GM12878 (cell line): ENCODE data around the gene PSMB4. TPM values are rescaled to one million over a fixed set of nuclear protein-coding genes. Genes with fewer than 3 reads are reported as not detected.

Source experiments
- ATAC-seq: fragments of 200-7000 bp; cut with Tn5 transposase; 3 replicates; pipeline ENCODE4 v1.9.1; 2020; ENCODE audit warnings: mild to moderate bottlenecking, moderate library complexity
- BruUV-seq: library from RNA; stranded (reverse); fragments of 400-500 nt; replicated peaks from 2 replicates; lab custom pipeline; 2021; lab: Mats Ljungman, UMichigan
- CTCF ChIA-PET: fragments of 300-600 bp; sonication (Branson Sonifier 250); formaldehyde crosslinking; extraction: SDS; loops from one replicate; lab custom pipeline; 2021; ENCODE audit warnings: inconsistent platforms; lab: Yijun Ruan, JAX
- POLR2A ChIA-PET: fragments of 350-600 bp; formaldehyde crosslinking; extraction: SDS; loops from one replicate; lab custom pipeline; 2021; ENCODE audit warnings: inconsistent platforms; lab: Charles Lee
- RAD21 ChIA-PET: fragments of 300-600 bp; sonication (Branson Sonifier 250); formaldehyde crosslinking; loops from one replicate; lab custom pipeline; 2023; ENCODE audit warnings: antibody characterized with exemption; ENCODE audit not compliant: unreplicated experiment; lab: Charles Lee
- SMC1A ChIA-PET: fragments of 300-600 bp; sonication (Branson Sonifier 250); formaldehyde crosslinking; loops from one replicate; lab custom pipeline; 2023; ENCODE audit not compliant: unreplicated experiment, uncharacterized antibody; lab: Charles Lee
- DNase-seq: peaks from one replicate; pipeline ENCODE4 v3.0.0-alpha.2; 2011; ENCODE audit warnings: low read depth, low spot score
- FAIRE-seq: peaks from 3 replicates; lab custom pipeline; 2011; peaks lifted over from hg19 to GRCh38; lab: Jason Lieb, UNC
- H2AFZ ChIP-seq: 2 replicates; pipeline ENCODE4 v1.6.0; 2011; ENCODE audit warnings: low read depth, low read length, control low read depth; ENCODE audit not compliant: control insufficient read depth
- H3K27ac ChIP-seq: 2 replicates; pipeline ENCODE4 v1.5.1; 2011; ENCODE audit warnings: control low read depth; ENCODE audit not compliant: control insufficient read depth, insufficient read depth
- H3K27me3 ChIP-seq, 2 experiments: replicated peaks in 1 of 2; 2 replicates each; pipeline versions ENCODE4 v1.6.0 to v1.6.1; 2011; ENCODE audit warnings: low read length in 1 of 2; ENCODE audit not compliant: control insufficient read depth in 2 of 2, insufficient read depth in 2 of 2
- H3K36me3 ChIP-seq, 2 experiments: 2 replicates each; pipeline ENCODE4 v1.5.1; 2011; ENCODE audit warnings: low read length in 1 of 2; ENCODE audit not compliant: control insufficient read depth in 2 of 2, insufficient read depth in 2 of 2
- H3K4me1 ChIP-seq: 2 replicates; pipeline ENCODE4 v1.6.1; 2011; ENCODE audit warnings: mild to moderate bottlenecking, low read length, moderate library complexity, mixed read lengths; ENCODE audit not compliant: control insufficient read depth, insufficient read depth
- H3K4me2 ChIP-seq: 2 replicates; pipeline ENCODE4 v1.6.0; 2011; ENCODE audit warnings: control low read depth; ENCODE audit not compliant: control insufficient read depth, insufficient read depth
- H3K4me3 ChIP-seq: fragments of 200-600 bp; sonication (generic); 2 replicates; pipeline ENCODE4 v1.5.1; 2016
- H3K79me2 ChIP-seq: 2 replicates; pipeline ENCODE4 v1.6.0; 2011; ENCODE audit warnings: low read length; ENCODE audit not compliant: control insufficient read depth, insufficient read depth
- H3K9ac ChIP-seq: 2 replicates; pipeline ENCODE4 v1.8.0; 2011; ENCODE audit warnings: low read length, control low read depth, mixed read lengths; ENCODE audit not compliant: control insufficient read depth, insufficient read depth
- H3K9me3 ChIP-seq: replicated peaks from 3 replicates; pipeline ENCODE4 v1.5.1; 2011; ENCODE audit warnings: mild to moderate bottlenecking, low read length; ENCODE audit not compliant: control insufficient read depth, insufficient read depth
- H4K20me1 ChIP-seq: 2 replicates; pipeline ENCODE4 v1.6.0; 2011; ENCODE audit not compliant: control insufficient read depth, insufficient read depth
- BCL11A ChIP-seq: IDR thresholded peaks from 2 replicates; pipeline ENCODE4 v1.6.1; 2011; ENCODE audit warnings: low read depth, low read length
- CBX3 ChIP-seq: fragments of 200-600 bp; sonication (generic); IDR thresholded peaks from 2 replicates; pipeline ENCODE4 v1.6.1; 2016; ENCODE audit warnings: low read depth, borderline replicate concordance
- NRF1 ChIP-seq: conservative IDR thresholded peaks from 2 replicates; pipeline ENCODE4 v1.6.1; 2011; ENCODE audit warnings: mild to moderate bottlenecking, low read depth, low read length, improper control_type of control experiment
- POLR2A ChIP-seq: IDR thresholded peaks from 2 replicates; pipeline ENCODE4 v1.6.1; 2011; ENCODE audit warnings: low read depth, mild to moderate bottlenecking, low read length
- RB1 ChIP-seq: fragments of 450-650 bp; formaldehyde crosslinking; IDR thresholded peaks from 2 replicates; pipeline ENCODE4 v1.6.1; 2017; ENCODE audit warnings: mild to moderate bottlenecking, borderline replicate concordance
- RELA ChIP-seq: fragments of 450-650 bp; IDR thresholded peaks from 2 replicates; pipeline ENCODE4 v1.8.0; 2014; ENCODE audit warnings: borderline replicate concordance; ENCODE audit not compliant: partially characterized antibody
- SIX5 ChIP-seq: IDR thresholded peaks from 2 replicates; pipeline ENCODE4 v1.6.1; 2011; ENCODE audit warnings: mild to moderate bottlenecking, low read depth, low read length, moderate library complexity; ENCODE audit not compliant: severe bottlenecking
- WGBS: methylation state at CpG from one replicate; pipeline ENCODE4 v1.1.6; 2016; ENCODE audit warnings: low lambda C conversion rate; ENCODE audit not compliant: insufficient replicate concordance, insufficient coverage; ENCODE audit errors: missing lambda C conversion rate; 5-methylcytosine and 5-hydroxymethylcytosine counted together
- in situ Hi-C: fragments of 300-500 bp; cut with MboI; formaldehyde crosslinking; loops from 9 replicates; pipeline ENCODE4 v1.14.3; 2018; ENCODE audit warnings: mixed read lengths
- intact Hi-C: fragments of 100-400 bp; cut with micrococcal nuclease; formaldehyde crosslinking; loops from one replicate; pipeline ENCODE4 v1.14.2; 2022; ENCODE audit not compliant: unreplicated experiment
- polyA plus RNA-seq, 11 experiments: library from polyadenylated mRNA; depleted of rRNA in 4 of 11; unstranded in 6 of 11; stranded (reverse) in 5 of 11; fragments of >200 nt; fragmentation: Nextera tagmentation in 4 of 11; fragmentation: Illumina TruSeq in 1 of 11; extraction: Ambion mirVana in 4 of 11; extraction: Trizol in 1 of 11; gene quantifications; 1 replicate in 1 of 11; 2 replicates in 10 of 11; pipeline versions ENCODE4 v1.2.1 to v1.2.3, GENCODE V29; 2011 to 2016; ENCODE audit warnings: inconsistent platforms in 2 of 11, missing spikeins in 2 of 11, low read depth in 1 of 11
- total RNA-seq, 4 experiments: library from RNA; depleted of rRNA in 3 of 4; stranded (reverse); fragments of >200 nt in 3 of 4; fragmentation: Illumina TruSeq in 1 of 4; extraction: Trizol in 1 of 4; gene quantifications; 2 replicates each; pipeline versions ENCODE4 v1.2.1 to v1.2.3, GENCODE V29; 2013 to 2021

Gene PSMB4
- total and polyA plus RNA-seq, 10 of the 15 experiments (the other 5 are each of a cell fraction or from before 2014, with no cell fraction given) = 278 to 610 (median 421) TPM

DNA sequence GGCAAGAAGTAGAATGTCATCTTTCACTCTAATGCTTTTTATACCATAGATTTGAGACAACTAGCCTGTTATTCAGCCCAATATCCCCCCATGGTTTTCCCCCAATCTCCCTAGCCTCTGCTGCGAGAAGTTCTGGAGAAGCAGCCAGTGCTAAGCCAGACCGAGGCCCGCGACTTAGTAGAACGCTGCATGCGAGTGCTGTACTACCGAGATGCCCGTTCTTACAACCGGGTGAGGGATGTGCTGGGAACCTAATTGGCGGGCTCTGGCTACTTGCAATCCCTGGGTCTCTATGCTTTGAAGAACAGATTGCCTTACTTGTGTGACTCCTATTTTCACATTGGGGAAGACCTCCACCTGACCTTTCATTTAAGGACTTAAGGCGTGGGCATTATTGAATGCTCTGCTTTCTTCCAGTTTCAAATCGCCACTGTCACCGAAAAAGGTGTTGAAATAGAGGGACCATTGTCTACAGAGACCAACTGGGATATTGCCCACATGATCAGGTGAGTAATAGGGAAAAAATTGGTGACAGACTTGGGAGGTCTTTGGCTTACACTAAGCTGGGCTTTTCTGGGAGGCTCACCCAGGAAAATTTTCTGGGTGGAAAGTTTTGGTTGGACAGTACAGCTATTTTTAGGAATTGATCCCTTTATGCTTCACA lies 1.9 kb downstream of the PSMB4 start:
- in situ Hi-C loops (no loop called here), intact Hi-C loops (no loop called here)
- SMC1A ChIA-PET = interaction anchor here (1.1 to 3.9 kb wide), 5 partner anchors 10 to 100 kb away, joined by 3 to 14 read pairs (median 8); no protein-coding TSS in a partner anchor
- H3K9me3 ChIP-seq = no peaks in the 10 kb centered on the region
- FAIRE-seq = no peak
- 0 out of 2 replicates have a peak overlapping the region, but pooled peaks have one; percentile 99 for H3K9ac ChIP-seq
- RAD21 ChIA-PET = interaction anchor here (0.7 to 1.4 kb wide), 3 partner anchors 62 to 120 kb away, joined by 3 to 5 read pairs (median 3); no protein-coding TSS in a partner anchor
- peaks cover 11 to 41% of the 10 kb centered on the region in 2 experiments for H3K36me3 ChIP-seq
- peaks cover 5% of the 10 kb centered on the region; the same call in 1 of the 2 replicates for H4K20me1 ChIP-seq
- ATAC-seq = no peak
- peak overlapping the region; percentile 89 for H3K4me2 ChIP-seq
- H2AFZ ChIP-seq = no peak overlapping the region
- 96% methylated on average over 13 of the region's 13 CpGs for WGBS
- POLR2A ChIA-PET = interaction anchor here (1.2 to 1.5 kb wide), 2 partner anchors 11 to 74 kb away, joined by 3 to 4 read pairs; no protein-coding TSS in a partner anchor
- peak overlapping the region; percentile 88 for H3K4me3 ChIP-seq
- H3K79me2 ChIP-seq = peaks cover 22% of the 10 kb centered on the region
- no peak for DNase-seq
- H3K4me1 ChIP-seq = peaks cover 9% of the 10 kb centered on the region
- no TSS peak for BruUV-seq
- CTCF ChIA-PET = interaction anchor here (2.0 to 2.2 kb wide), 2 partner anchors 100 to 120 kb away, joined by 4 to 16 read pairs; no protein-coding TSS in a partner anchor
- TF ChIP-seq POLR2A = peak; percentile 50
- no peak for TF ChIP-seq CBX3
- no peak overlapping the region for H3K27ac ChIP-seq
- H3K27me3 ChIP-seq = no peaks in the 10 kb centered on the region

DNA sequence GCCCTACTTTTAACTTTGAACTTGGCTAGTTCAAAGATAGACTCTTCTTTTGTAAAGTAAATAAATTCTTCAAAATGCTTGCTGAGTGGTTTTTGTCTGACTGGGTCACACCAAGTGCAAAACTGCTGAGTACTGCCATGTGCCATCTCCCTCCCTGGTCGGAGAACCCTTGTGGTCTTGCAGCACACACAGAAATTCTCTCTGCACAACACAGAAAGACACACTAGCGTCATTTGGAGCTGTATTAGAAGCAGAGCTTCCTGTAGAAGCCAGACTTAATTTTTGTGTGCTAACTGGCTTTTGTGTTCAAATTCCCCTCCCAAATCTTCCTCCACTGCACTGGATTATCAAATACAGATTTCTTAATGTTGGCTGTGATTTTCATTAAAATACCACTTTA lies 2.5 kb downstream of the PSMB4 start:
- BruUV-seq = no TSS peak

More for the DNA sequence above, 2.5 kb downstream of the PSMB4 start:
- no peak overlapping the region for H3K9ac ChIP-seq
- H2AFZ ChIP-seq = no peak overlapping the region
- intact Hi-C loops (loop anchor here (2.0 kb wide), 1 partner anchor 19 kb away; no protein-coding TSS in a partner anchor), in situ Hi-C loops (no loop called here)
- no peak for ATAC-seq
- ChIA-PET CTCF (interaction anchor here (0.7 to 2.0 kb wide), 3 partner anchors 101 to 121 kb away, joined by 3 to 4 read pairs (median 4); no protein-coding TSS in a partner anchor), POLR2A (interaction anchor here (0.9 to 1.5 kb wide), 3 partner anchors 11 to 74 kb away, joined by 3 to 4 read pairs (median 4); no protein-coding TSS in a partner anchor), RAD21 (interaction anchor here (0.7 to 1.4 kb wide), 3 partner anchors 63 to 120 kb away, joined by 3 to 5 read pairs (median 3); no protein-coding TSS in a partner anchor), SMC1A (interaction anchor here (0.8 to 3.9 kb wide), 5 partner anchors 10 to 101 kb away, joined by 3 to 14 read pairs (median 8); no protein-coding TSS in a partner anchor)
- WGBS = 82% methylated on average over 2 of the region's 2 CpGs
- H3K27me3 ChIP-seq = no peaks in the 10 kb centered on the region
- no peak overlapping the region for H3K4me3 ChIP-seq
- H3K79me2 ChIP-seq = peaks cover 22% of the 10 kb centered on the region
- peaks cover 12 to 46% of the 10 kb centered on the region in 2 experiments for H3K36me3 ChIP-seq
- H3K4me2 ChIP-seq = no peak overlapping the region
- H3K9me3 ChIP-seq = no peaks in the 10 kb centered on the region
- FAIRE-seq = no peak
- no peak for TF ChIP-seq NRF1
- no peak for TF ChIP-seq RB1
- no peak for TF ChIP-seq SIX5
- no peak for TF ChIP-seq BCL11A
- no peak for TF ChIP-seq RELA
- H3K4me1 ChIP-seq = peaks cover 9% of the 10 kb centered on the region
- no peak for DNase-seq
- no peak overlapping the region for H3K27ac ChIP-seq
- peaks cover 5% of the 10 kb centered on the region; the same call in 1 of the 2 replicates for H4K20me1 ChIP-seq
